Loucy (cell line): ENCODE measurements around the gene CYP27A1.

ENCODE experiments used
- CTCF ChIP-seq: fragments of 200-600 bp; sonication (generic); conservative IDR thresholded peaks from 2 replicates; pipeline ENCODE4 v1.5.1; 2014; ENCODE audit warnings: mild to moderate bottlenecking, antibody characterized with exemption, low read length
- EZH2phosphoT487 ChIP-seq: fragments of 200-600 bp; IDR thresholded peaks from 2 replicates; pipeline ENCODE4 v1.6.1; 2018; ENCODE audit warnings: antibody characterized with exemption, mild to moderate bottlenecking, moderate library complexity, borderline replicate concordance

- TF ChIP-seq CTCF (no peak), EZH2phosphoT487 (no peak)
Observed at GRCh38 chr2:218805627-218806026, 23.7 kb downstream of the CYP27A1 start.
